Neural progenitor cell (in vitro differentiated cells): ENCODE measurements around the gene SPDYE1. TPM values are rescaled to one million over a fixed set of nuclear protein-coding genes. Genes with fewer than 3 reads are reported as not detected.

Experiments
- DNase-seq: peaks from one replicate; pipeline ENCODE4 v3.0.0-alpha.2; 2016; ENCODE audit warnings: low spot score
- H2AFZ ChIP-seq: fragments of 200-600 bp; sonication (generic); replicated peaks from 2 replicates; pipeline ENCODE4 v1.6.1; 2016; ENCODE audit warnings: antibody characterized with exemption
- H3F3A ChIP-seq: fragments of 200-600 bp; sonication (generic); 2 replicates; pipeline ENCODE4 v1.6.1; 2016; ENCODE audit warnings: antibody characterized with exemption, low read depth
- H3K27ac ChIP-seq: fragments of 200-600 bp; sonication (generic); 2 replicates; pipeline ENCODE4 v1.5.1; 2016; ENCODE audit warnings: mild to moderate bottlenecking
- H3K27me3 ChIP-seq: fragments of 200-600 bp; sonication (generic); 2 replicates; pipeline ENCODE4 v1.6.1; 2016; ENCODE audit warnings: mild to moderate bottlenecking, moderate library complexity
- H3K36me3 ChIP-seq: fragments of 200-600 bp; sonication (generic); 2 replicates; pipeline ENCODE4 v1.5.1; 2016
- H3K4me1 ChIP-seq: fragments of 200-600 bp; sonication (generic); 2 replicates; pipeline ENCODE4 v1.6.1; 2016; ENCODE audit warnings: mixed run types
- H3K4me2 ChIP-seq: fragments of 200-600 bp; sonication (generic); 2 replicates; pipeline ENCODE4 v1.6.1; 2016
- H3K4me3 ChIP-seq: fragments of 200-600 bp; sonication (generic); 2 replicates; pipeline ENCODE4 v1.5.1; 2016
- H3K79me2 ChIP-seq: fragments of 200-600 bp; sonication (generic); 2 replicates; pipeline ENCODE4 v1.6.1; 2016; ENCODE audit warnings: low read depth
- H3K9ac ChIP-seq: fragments of 200-600 bp; sonication (generic); 2 replicates; pipeline ENCODE4 v1.6.1; 2016
- H3K9me3 ChIP-seq: fragments of 200-600 bp; sonication (generic); 2 replicates; pipeline ENCODE4 v1.5.1; 2016; ENCODE audit warnings: low read depth
- H4K20me1 ChIP-seq: fragments of 200-600 bp; sonication (generic); 2 replicates; pipeline ENCODE4 v1.6.1; 2016; ENCODE audit warnings: low read depth
- H3K27ac Mint-ChIP-seq: 3 replicates; pipeline ENCODE4 v1.8.0; 2021; ENCODE audit warnings: mixed read lengths
- H3K27me3 Mint-ChIP-seq: 2 replicates; pipeline ENCODE4 v1.8.0; 2022; ENCODE audit warnings: low read depth, mild to moderate bottlenecking, inconsistent platforms, moderate library complexity, mixed read lengths; ENCODE audit not compliant: insufficient read depth
- H3K36me3 Mint-ChIP-seq: 3 replicates; pipeline ENCODE4 v1.8.0; 2021; ENCODE audit warnings: mixed read lengths
- H3K4me1 Mint-ChIP-seq: 3 replicates; pipeline ENCODE4 v1.8.0; 2021; ENCODE audit warnings: mixed read lengths
- H3K4me3 Mint-ChIP-seq: 3 replicates; pipeline ENCODE4 v1.8.0; 2021; ENCODE audit warnings: mild to moderate bottlenecking, moderate library complexity, mixed read lengths
- H3K9me3 Mint-ChIP-seq: 3 replicates; pipeline ENCODE4 v1.8.0; 2020; ENCODE audit warnings: mixed read lengths
- CTCF ChIP-seq: fragments of 200-600 bp; sonication (generic); IDR thresholded peaks from 2 replicates; pipeline ENCODE4 v1.5.1; 2017; ENCODE audit warnings: antibody characterized with exemption, mild to moderate bottlenecking
- EZH2 ChIP-seq: fragments of 200-600 bp; sonication (generic); IDR thresholded peaks from 2 replicates; pipeline ENCODE4 v1.6.1; 2017; ENCODE audit warnings: antibody characterized with exemption, mild to moderate bottlenecking, moderate library complexity
- EZH2phosphoT487 ChIP-seq: fragments of 200-600 bp; sonication (generic); IDR thresholded peaks from 2 replicates; pipeline ENCODE4 v1.6.1; 2017; ENCODE audit warnings: antibody characterized with exemption
- microRNA-seq: library from miRNA; unstranded; fragments of <30 nt; microRNA quantifications from one replicate; pipeline ENCODE4, GENCODE V29; 2016
- total RNA-seq: library from RNA; depleted of rRNA; stranded (reverse); fragments of >200 nt; gene quantifications from 2 replicates; pipeline ENCODE4 v1.2.3, GENCODE V29; 2015; ENCODE audit warnings: low replicate concordance

SPDYE1 gene
- total RNA-seq, 1 donor from 2014 or later, result not detected

GRCh38 chr7:44057849-44058758 lies 60.4 kb downstream of the SPDYE1 start:
- Mint-ChIP-seq H3K4me1 (no peaks in the 10 kb centered on the region), H3K27me3 (peaks cover under 1% of the 10 kb centered on the region), H3K9me3 (no peaks in the 10 kb centered on the region), H3K27ac (no peak overlapping the region), H3K4me3 (peak overlapping the region; percentile 72), H3K36me3 (peaks cover 31% of the 10 kb centered on the region)
- H3K4me3 ChIP-seq, result no peak overlapping the region
- H3K27ac ChIP-seq, result no peak overlapping the region
- H3K79me2 ChIP-seq, result no peaks in the 10 kb centered on the region
- TF ChIP-seq EZH2 (no peak), CTCF (no peak), EZH2phosphoT487 (no peak)
- DNase-seq, result no peak
- H3K9ac ChIP-seq, result no peak overlapping the region
- no peaks in the 10 kb centered on the region for H3K9me3 ChIP-seq
- H3K4me2 ChIP-seq, result no peak overlapping the region
- H2AFZ ChIP-seq, result no peak overlapping the region
- H4K20me1 ChIP-seq, result peaks cover 2% of the 10 kb centered on the region
- H3F3A ChIP-seq, result no peaks in the 10 kb centered on the region
- H3K4me1 ChIP-seq, result no peaks in the 10 kb centered on the region
- H3K36me3 ChIP-seq, result no peaks in the 10 kb centered on the region
- no peaks in the 10 kb centered on the region for H3K27me3 ChIP-seq

- Mint-ChIP-seq H3K36me3 (peaks cover 31% of the 10 kb centered on the region), H3K9me3 (no peaks in the 10 kb centered on the region), H3K27me3 (peaks cover 3% of the 10 kb centered on the region), H3K27ac (no peak overlapping the region), H3K4me1 (peaks cover 3% of the 10 kb centered on the region), H3K4me3 (no peak overlapping the region)
- no peaks in the 10 kb centered on the region for H3K9me3 ChIP-seq
- no peak overlapping the region for H3K9ac ChIP-seq
- H3K4me1 ChIP-seq, result peaks cover 5% of the 10 kb centered on the region
- H3K36me3 ChIP-seq, result no peaks in the 10 kb centered on the region
- no peak overlapping the region for H3K4me2 ChIP-seq
- H3K27me3 ChIP-seq, result no peaks in the 10 kb centered on the region
- H3K27ac ChIP-seq, result no peak overlapping the region
- TF ChIP-seq EZH2phosphoT487 (no peak), EZH2 (no peak), CTCF (no peak)
- H4K20me1 ChIP-seq, result peaks cover 4% of the 10 kb centered on the region
- H2AFZ ChIP-seq, result no peak overlapping the region
- peaks cover 5% of the 10 kb centered on the region for H3F3A ChIP-seq
- H3K79me2 ChIP-seq, result no peaks in the 10 kb centered on the region
- no peak overlapping the region for H3K4me3 ChIP-seq
- no peak for DNase-seq
Observed at GRCh38 chr7:44058759-44059218, 61.1 kb downstream of the SPDYE1 start.

- H4K20me1 ChIP-seq, result peaks cover 8% of the 10 kb centered on the region
- peaks cover 31% of the 10 kb centered on the region for H3K36me3 Mint-ChIP-seq
- H3K27ac Mint-ChIP-seq, result no peak overlapping the region
Observed at GRCh38 chr7:44059219-44060090, 61.8 kb downstream of the SPDYE1 start.

More at GRCh38 chr7:44059219-44060090, 61.8 kb downstream of the SPDYE1 start:
- no peak overlapping the region for H3K4me2 ChIP-seq
- no peaks in the 10 kb centered on the region for H3K9me3 Mint-ChIP-seq
- H3K79me2 ChIP-seq, result no peaks in the 10 kb centered on the region
- H3F3A ChIP-seq, result peaks cover 11% of the 10 kb centered on the region
- H3K4me3 Mint-ChIP-seq, result no peak overlapping the region
- H3K9ac ChIP-seq, result no peak overlapping the region
- H3K4me3 ChIP-seq, result no peak overlapping the region
- peaks cover 11% of the 10 kb centered on the region for H3K4me1 ChIP-seq
- no peak overlapping the region for H2AFZ ChIP-seq
- H3K27me3 ChIP-seq, result no peaks in the 10 kb centered on the region
- H3K36me3 ChIP-seq, result no peaks in the 10 kb centered on the region
- H3K9me3 ChIP-seq, result no peaks in the 10 kb centered on the region
- no peak overlapping the region for H3K27ac ChIP-seq
- TF ChIP-seq EZH2, result no peak
- TF ChIP-seq CTCF, result no peak
- DNase-seq, result no peak
- H3K4me1 Mint-ChIP-seq, result peaks cover 6% of the 10 kb centered on the region
- H3K27me3 Mint-ChIP-seq, result peaks cover 6% of the 10 kb centered on the region

Small RNA genes within 50 kb of the gene (microRNA-seq; reads per million reads assigned to microRNA genes)
- not detected for gene MIR6837

Other genes starting within 250 kb of the SPDYE1 start
- 24.6 and 27.9 TPM in 2 replicates for gene BLVRA, start 239.2 kb upstream of the SPDYE1 start, total RNA-seq
- 54.6 and 60.6 TPM in 2 replicates for gene MRPS24, start 128.4 kb upstream of the SPDYE1 start, total RNA-seq
- gene URGCP, start 91.3 kb upstream of the SPDYE1 start, total RNA-seq, result 9.2 TPM in 2 replicates
- gene UBE2D4, start 71.5 kb upstream of the SPDYE1 start, total RNA-seq, result 6.8 and 11.7 TPM in 2 replicates
- gene DBNL, start 46.8 kb downstream of the SPDYE1 start, total RNA-seq, result 31.4 and 59.5 TPM in 2 replicates
- 11.2 and 11.3 TPM in 2 replicates for gene PGAM2, start 67.7 kb downstream of the SPDYE1 start, total RNA-seq
- 5.9 and 16.4 TPM in 2 replicates for gene POLM, start 84.6 kb downstream of the SPDYE1 start, total RNA-seq
- 4.5 and 16.7 TPM in 2 replicates for gene AEBP1, start 106.4 kb downstream of the SPDYE1 start, total RNA-seq
- gene POLD2, start 125.7 kb downstream of the SPDYE1 start, total RNA-seq, result 126 and 232 TPM in 2 replicates
- gene MYL7, start 143.4 kb downstream of the SPDYE1 start, total RNA-seq, result not detected in 2 replicates
- 0.15 TPM in 1 of 2 replicates, not detected in the other for gene GCK, start 191.5 kb downstream of the SPDYE1 start, total RNA-seq
- 43.8 and 69.2 TPM in 2 replicates for gene YKT6, start 203.1 kb downstream of the SPDYE1 start, total RNA-seq